HG02642 (cell line): ENCODE results near the gene VSIG4.

Experiments
- ATAC-seq: cut with Tn5 transposase; IDR thresholded peaks from one replicate; pipeline ENCODE4 v1.9.1; 2021; ENCODE audit warnings: mild to moderate bottlenecking; ENCODE audit not compliant: unreplicated experiment, poor library complexity

Gene VSIG4

DNA sequence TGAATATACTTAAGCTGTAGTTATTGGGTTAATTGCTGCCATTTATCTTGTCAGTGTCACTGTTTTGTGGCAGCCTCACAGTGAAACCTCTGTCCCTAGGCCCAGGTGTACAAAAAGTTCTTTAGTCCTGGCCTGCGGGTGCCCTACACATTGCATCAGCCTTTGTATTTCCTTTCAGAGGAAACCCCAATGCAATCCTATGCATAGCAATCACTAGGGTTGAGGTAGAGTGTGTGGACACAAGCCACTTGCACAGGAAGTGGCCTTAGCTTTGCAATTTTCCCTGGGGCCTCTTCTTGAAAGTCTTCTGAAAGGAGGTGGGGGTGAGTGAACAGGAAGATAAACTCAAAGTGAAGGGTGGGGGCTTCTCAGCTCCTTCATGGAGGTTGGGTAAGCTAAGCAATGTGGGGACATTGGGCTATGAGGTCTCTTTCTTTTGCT is 27.8 kb downstream of the VSIG4 start:
- peak; percentile 40 for ATAC-seq

DNA sequence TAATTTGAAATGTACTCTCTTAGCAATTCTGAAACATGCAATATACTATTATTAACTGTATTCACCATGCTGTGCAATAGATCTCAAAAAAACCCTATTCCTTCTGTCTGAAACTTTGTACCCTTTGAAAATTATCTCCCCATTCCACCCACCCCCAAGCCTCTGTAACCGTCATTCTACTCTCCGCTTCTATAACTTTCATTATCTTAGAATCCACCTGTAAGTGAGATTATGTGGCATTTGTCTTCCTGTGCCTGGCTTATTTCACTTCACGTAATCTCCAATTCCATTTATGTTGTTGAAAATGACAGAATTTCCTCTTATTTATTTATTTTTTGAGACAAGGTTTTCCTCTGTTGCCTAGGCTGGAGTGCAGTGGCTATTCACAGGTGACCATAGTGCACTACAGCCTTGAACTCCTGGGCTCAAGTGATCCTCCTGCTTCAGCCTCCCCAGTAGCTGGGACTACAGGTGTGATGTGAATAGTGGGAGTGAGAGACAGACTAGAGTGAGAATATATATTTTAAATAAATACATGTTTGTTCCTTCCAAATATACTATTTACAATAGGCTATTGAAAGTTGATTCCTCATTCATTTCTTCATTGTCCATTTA is 30.5 kb downstream of the VSIG4 start:
- ATAC-seq: no peak

DNA sequence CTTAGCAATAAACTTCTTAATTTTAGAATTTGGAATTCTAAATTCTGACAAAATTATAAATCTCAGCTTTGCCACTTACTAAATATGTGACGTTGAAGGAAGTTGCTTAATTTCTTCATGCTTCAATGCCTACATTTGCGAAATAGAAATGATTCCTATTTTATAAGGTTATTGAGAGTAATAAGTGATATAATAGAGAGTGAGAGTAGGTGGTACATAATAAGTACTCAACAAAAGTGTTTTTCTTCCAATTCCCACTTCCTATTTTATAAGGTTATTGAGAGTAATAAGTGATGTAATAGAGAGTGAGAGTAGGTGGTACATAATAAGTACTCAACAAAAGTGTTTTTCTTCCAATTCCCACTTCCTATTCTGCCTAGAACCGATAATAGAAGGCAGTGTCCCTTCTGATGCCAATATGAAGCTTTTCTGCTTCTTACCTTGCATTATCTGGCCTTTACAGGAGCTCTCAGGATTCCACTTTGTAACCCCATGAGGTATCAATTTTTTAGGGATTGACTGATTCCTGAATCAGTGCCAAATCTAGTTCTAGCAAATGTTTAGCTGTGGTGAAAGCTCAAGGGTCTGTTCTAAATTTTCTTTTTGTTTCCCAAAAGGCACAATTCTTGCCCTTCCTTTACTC is 31.4 kb downstream of the VSIG4 start:
- no peak for ATAC-seq

DNA sequence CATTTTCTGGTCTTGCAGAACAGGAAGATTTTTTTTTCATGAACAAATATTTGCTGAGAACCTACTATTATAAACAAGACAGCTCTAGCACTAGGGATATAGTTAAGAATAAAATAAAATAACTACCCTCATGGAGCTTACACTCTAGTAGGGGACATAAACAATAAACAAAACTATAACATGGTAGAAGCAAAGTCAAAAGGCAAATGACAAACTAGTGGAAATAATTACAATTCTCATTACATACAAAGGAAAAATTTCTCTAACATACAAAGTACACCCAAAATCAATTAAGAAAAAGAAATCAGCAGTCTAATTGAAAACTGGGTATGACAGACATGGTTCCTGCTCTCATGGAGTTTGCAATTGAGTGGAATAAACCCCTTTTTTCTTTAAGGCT is 32.0 kb downstream of the VSIG4 start:
- no peak for ATAC-seq

DNA sequence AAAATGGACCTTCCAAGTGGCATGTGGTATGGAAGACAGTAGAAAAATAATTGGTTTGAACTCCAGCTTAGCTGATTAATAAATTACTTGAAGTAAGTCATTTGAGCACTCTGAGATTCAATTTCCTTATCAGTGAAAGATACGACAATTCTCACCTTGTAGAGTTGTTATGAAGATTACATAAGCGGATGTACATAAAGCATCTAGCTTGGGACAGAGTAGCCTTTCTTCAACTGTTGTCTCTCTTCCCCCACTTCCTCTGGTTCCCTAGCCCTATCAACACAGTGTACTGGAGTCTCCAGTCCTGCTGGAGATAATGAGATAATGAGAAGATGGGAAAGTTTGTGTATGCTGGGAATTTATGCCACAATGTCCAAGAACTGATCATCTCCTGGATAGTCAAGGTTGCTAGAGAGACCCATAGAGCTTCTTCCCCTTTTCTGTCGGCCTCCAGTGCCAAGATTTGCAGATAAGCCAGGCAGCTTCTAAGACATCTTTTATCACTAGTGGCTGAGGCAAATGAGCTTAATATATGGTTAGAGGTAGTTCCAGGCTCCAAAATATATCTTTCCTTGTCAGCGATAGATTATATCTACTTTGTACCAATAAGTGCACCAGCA is 33.9 kb downstream of the VSIG4 start:
- ATAC-seq: no peak

DNA sequence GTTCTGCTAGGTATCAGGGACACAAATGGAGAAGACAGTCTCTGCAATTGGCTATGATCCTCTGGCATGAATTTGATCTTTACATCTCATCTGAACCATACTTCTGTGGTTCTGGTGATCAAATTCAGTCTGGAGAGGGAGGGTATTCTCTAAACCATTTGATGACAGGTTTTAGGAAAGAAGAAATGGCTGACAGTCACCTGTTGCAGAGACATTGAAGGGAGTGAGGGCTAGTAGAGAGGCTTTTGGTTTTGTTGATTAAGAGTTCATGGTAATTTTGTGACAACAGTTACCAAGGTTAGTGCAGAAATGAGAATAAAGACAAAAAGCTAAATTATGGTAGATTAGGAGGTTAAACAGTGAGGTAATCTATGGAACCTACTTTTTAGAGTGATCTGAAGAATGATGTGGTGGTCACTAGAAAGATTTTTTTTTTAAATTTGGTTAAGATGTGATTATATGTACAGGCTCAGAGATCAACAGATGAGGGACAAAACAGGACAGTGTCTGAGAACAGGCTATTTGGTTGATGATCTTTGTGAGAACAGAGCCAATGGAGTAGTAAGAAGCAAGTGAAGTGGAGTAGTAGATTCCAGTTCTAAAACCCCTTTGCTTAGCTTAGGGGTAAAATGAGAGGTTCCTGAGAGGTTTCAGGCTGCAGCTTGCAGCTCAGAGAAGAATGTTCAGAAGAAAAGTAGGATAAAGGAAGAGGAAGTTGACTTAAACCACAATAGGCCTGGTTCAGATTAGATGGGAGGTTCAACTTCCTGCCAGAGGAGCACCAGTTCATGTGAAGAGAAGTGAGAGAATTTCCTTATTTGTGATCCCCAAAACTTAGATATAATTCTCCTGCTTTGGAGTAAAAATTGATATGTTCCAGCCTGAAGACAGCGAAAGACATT is 34.7 kb downstream of the VSIG4 start:
- ATAC-seq: peak; percentile 38

DNA sequence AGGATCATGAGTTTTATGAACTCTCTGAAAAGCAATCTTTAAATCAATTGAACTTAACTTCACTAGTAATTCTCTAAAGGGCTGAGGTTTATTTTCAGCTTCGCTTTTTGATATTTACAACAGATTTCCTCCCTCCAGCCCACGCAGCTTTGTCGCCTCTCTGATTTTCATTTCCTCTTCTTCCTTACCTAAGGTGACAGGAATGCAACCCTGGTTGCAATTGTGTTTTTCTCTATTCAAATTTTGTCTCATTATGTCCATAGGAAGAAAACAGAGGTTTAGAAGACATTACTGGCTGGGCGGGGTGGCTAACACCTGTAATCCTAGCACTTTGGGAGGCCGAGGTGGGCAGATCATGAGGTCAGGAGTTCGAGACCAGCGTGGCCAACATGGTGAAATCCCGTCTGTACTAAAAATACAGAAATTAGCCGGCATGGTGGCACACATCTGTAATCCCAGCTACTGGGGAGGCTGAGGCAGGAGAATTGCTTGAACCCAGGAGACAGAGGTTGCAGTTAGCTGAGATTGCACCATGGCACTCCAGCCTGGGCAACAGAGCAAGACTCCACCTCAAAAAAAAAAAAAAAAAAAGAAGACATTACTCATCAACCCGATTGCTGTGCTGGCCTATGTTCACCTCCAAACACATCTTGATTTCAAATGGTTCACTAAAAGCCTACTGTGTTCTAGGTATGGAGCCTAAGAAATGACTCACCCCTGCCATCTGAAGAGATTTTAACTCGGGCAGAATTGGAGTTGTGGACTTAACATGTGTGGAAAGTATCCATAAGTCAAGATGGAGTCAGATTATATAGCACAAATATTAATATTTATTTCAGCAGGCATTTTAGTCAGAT is 36.8 kb downstream of the VSIG4 start:
- peak; percentile 46 for ATAC-seq

DNA sequence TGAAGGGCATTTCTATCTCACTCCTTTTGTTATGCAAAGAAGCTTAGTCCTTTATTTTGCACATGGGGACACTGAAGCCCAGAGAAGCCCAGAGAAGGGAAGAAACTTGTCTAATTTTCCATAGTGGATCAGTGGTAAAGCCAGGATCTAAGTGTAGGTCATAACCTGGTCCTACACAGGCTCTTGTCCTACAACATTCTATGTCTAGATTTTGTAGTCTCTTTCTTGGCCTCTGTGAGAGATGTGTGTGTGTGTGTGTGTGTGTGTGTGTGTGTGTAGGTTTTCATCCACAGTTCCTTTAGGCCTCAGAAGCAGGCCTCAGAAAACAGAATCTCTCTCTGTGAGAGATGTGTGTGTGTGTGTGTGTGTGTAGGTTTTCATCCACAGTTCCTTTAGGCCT is 38.3 kb downstream of the VSIG4 start:
- no peak for ATAC-seq

DNA sequence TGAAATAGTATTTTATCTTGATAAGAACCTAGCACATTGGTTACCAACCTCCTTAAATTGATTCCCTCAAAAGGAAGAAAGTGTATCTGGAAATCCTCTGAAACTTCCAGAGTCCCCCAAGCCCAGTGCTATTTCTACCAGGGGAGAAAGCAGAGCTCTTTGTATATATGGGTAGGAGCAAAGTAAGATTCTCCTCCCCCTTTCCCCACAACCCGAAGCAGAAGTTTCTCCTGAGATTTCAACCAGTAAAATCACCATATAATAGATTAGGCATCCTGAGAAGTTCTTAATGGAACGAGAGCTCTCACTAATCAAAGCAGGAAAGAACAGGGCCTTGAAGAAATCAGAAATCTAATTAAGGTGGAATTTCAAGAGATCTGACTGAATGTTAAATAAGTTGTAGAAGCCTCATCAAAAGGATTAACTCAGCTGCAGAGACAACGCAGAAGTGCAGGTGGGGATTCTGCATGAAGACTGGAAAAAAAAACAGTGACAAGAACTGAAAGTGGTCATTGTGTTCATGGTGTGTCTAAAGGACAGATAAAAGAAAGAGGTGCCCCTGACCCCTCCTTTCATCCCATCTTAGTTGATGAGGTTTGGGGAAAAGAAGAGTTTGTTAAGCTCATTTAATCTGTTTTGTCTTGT is 39.1 kb downstream of the VSIG4 start:
- no peak for ATAC-seq

DNA sequence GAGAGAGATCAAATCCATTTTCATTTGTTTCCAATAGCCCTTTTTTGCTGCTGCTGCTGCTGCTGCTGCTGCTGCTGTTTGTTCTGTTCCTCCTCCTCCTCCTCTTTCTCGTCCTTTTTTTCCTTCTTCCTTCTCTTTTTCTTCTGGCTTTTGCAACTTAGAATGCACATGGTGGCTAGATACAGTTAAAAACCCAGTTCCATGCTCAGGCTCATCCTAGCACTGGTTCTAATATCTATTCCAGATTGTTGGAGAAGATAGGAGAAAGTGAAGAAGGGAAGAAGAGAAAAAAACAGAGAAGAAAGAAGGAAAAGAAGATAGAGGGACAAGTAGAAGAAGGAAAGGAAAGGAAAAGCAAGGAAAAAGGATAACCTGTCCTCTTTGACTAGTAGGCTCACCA is 39.7 kb downstream of the VSIG4 start:
- ATAC-seq: no peak

DNA sequence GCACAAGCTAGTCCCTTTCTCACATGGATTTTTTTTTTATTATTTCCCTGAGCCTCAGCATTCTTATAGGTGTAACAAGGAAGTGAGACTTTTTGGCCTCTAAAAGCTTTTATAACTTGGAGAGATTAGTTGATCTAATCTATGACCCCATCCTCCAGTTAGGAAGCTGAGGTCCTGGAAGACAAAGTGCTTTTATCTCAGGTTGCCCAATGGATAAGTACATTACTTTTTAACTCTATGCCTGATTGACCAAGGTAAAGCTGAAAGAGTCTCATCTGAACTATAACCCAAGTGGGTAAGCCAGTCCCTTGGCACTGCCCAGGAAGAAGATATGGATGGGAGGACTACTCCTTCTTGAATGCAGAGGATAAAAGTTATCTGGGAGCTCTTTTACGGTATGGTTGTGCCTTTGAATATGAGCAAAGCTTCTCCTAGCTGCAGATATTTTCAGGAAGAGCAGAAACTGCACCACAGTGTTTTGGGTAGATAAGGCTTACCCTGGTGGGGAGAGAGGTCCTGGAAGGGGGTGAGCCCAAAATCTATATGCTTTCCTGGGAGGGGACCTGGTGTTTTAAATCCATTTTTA is 40.2 kb downstream of the VSIG4 start:
- no peak for ATAC-seq

DNA sequence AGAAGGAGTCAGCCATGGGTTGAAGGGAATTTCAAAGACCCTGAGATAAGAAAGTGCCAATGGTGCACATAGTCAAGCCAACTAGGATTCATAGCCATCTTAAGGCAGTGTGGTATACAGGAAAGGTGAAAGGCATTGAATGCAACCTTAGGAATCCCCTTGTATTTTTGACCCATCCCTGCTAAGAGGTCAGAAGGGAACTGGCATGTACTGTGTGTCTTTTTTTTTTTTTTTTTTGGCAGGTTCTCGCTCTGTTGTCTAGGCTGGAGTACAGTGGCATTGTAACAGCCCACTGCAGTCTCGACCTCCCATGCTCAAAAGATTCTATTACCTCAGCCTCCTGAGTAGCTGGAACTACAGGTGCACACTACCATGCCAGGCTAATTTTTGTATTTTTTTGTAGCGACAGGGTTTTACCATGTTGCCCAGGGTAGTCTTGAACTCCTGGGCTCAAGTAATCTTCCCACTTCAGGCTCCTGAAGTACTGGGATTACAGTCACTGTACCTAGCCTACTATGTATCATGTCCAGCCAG is 40.8 kb downstream of the VSIG4 start:
- ATAC-seq: no peak

DNA sequence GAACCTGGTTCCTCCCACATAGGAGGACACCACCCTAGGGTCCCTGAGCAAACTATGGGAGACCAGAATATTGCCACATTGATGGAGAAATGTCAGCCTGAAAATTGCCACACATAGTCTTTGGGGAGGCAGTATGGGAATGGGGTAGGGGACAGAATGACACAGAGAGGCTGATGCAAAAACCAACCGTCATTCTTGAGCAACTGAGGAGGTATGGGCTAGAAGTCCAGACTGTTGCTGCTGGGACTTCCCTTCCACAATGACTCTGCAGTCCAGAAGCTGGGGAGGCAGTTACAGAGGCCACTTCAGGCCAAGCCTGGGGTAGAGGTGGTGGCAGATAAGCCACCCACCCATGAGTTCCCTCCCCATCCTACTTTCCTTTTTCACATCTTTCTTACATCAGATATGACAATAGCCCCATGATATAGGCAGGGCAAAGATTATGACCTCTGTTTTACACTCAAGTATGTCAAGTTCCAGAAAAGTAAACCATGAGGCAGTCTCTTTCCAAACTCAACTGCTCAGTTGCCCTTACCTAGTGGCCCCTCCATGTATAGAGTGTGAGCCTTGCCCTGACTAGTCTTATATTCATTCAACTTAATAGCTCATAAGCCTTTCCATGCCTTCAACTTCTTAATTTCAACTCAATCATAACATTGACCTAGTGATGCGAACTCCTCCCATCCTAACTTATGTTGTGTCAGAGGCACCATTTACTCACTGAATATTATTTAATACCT is 41.7 kb downstream of the VSIG4 start:
- ATAC-seq: no peak

DNA sequence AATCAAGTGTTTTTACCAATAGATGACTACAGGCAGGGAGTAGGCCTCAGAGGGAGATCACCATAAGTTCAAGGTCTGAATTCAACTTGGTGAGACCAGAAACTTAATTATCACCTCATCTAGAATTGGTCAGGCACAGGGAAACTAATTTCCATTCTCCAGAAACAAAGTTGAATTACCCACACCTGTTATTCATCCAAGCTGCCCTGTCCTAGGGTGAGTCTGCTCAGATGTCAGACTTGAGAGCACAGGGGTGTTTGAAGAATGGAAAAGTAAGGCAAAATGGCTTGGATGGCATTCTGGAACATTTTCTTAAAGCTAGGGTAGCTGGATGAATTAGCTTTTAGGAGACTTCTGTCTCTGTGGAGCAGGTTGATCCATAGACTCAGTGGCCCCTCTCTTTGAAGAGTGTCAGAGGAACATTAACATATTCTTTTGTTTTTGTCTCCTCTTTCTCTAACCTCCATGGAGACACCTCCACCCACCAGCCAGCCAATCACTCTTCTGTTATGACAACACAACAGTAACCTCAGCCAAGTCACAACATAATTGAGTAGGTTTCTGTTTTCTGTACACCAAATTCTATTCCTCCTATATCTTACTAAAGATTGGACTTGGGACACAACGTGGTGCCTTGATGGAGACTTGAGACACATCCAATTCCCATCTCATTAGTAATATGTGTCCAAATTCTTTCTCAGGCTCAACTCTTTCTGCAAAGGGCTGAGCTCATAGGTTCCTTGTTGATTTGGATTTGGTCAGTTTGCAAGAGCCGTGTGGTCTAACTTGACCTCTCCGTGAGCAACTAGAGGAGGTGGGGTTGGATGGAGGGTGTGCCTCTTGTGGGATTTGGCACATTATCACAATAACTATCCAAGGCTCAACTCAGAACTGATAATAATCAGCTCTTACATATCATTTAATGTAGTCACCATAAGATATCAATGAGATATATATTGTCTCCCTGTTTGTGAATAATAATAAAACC is 45.1 kb downstream of the VSIG4 start:
- ATAC-seq: no peak

DNA sequence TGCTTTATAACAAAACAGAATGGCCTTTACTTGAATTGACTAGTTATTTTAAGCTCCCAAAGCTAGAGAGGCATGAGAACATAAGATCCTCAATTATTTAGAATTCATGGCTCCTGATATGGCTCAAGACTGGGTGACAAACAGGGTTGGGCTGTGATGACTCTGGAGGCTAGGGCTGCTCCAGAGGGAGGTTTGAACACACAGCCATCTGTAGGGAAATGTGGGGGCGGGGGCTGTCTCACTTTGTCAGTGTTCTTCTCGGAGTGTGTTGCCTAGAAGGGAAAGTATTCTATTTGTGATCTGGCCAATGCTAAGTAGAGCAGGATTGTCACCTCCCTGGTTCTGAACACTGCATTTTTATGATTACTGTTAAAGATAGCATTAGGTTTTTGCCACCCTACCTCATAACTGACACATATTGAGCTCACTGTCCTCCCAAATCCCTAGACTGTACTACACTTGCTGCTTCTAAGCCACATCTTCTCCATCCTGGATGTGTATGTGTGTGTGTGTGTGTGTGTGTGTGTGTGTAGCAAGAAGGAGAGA is 45.9 kb downstream of the VSIG4 start:
- ATAC-seq: no peak

DNA sequence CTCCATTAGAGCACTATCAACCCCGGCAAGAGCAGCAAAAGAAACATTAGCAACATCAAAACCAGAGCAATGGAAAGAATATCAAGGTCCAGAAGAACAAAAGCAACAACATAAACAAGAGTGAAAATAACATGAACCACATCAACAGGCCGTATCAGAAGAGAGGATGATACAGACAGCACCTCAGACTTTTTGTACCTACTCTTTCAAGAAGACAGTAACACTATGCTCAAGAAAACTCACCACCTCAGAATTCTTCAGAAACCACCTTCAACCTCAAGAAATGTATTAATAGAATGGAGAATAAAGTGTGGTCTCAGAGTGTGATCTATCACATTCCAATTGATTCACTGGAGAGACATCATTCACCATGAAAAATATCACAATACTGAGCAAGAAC is 46.5 kb downstream of the VSIG4 start:
- no peak for ATAC-seq

DNA sequence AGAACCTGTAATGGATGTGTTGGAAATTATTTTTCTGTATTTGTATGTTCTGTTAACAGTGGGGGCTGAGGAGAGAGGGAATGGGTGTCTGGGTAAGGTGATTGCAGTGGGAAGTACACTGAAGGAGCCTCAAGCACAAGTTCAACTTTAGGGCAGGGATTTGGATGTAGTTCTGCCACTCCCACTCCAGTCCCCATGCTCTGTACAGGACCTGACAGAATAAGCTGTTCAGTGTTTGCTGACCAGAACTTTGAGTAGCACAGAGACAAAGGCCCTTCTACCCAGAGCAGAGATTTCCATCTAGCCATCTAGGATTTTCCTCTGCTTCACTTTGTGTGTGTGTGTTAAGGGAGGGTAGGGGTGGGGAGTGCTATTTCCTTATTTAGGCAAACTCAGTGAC is 49.2 kb downstream of the VSIG4 start:
- ATAC-seq: no peak
